GM18502 (cell line): ENCODE data around the gene SNRK.

ENCODE experiments used
- ATAC-seq: cut with Tn5 transposase; IDR thresholded peaks from one replicate; pipeline ENCODE4 v1.9.1; 2021; ENCODE audit warnings: mild to moderate bottlenecking; ENCODE audit not compliant: unreplicated experiment, poor library complexity

The SNRK gene

DNA sequence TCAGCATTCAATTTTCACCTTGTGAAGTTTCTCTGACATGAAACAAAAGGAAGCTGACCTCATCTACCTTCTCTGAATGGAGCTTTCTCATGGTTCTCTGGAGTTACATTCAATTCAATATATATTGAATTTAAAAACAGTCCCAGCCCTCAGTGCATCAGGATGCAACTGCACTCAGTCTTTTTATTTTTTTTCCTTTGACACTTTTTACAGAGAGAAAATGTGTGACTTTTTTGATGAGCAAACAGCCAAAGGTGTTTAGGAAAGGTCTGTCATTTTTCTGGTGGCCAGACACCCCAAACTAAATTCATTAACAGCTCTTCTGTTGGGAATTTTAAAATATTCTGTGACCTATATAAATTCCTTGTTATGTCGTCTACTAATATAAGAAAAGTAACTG lies 19.3 kb upstream of the SNRK start:
- ATAC-seq: no peak

DNA sequence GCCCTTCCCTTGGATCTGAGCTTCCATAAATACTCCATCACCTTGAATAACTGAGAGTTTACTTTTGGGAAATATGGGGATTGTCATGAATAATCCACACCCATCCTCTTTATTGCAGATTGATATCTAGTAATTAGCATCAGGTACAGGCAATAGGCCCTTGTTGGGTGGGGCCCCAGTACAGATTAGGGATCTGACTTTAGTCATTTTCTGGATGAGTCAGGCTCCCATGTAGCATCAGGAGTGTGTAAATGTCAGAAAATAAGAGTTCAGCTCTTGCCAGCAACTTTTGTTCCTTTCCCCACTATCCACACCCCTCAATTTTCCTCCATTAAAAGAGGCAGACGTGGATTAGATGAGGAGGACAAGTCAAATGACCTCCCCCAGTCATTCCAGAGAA lies 17.7 kb upstream of the SNRK start:
- no peak for ATAC-seq

DNA sequence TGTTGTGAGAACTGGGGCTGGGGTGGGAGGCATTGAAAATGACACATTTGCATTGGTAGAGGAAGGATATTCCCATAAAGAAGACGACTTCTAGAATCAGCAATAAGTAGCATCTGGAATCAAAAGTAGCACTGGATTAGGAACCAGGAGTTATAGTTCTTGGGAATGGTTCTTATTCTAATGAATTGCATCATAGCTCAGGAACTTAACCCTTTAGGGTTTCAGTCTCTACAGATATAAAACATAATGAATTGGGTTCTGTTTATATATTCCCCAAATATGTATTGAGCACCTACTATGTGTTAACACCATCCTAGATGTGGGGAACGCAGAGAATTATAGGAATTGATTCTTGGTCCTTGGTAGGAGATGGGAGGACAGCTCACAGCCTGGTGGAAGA lies 16.3 kb upstream of the SNRK start:
- no peak for ATAC-seq

DNA sequence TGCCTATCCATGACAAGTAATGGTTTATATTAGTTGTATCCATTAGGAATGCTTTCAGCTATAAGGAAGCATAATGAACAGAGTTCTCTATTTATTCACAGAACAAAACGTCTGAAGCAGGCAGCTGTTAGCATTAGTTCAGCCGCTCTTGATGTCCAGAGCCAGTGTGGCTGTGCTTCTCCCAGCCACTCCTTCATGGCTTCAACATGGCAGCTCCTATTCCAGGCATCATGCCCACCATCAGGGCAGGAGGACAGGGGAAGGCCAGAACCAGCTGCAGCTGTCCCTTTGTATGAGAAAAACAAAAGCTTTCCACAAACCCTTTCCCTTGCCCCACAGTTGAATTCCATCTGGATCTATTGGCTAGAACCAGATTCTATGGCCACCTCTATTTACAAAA lies 12.9 kb upstream of the SNRK start:
- ATAC-seq: no peak

DNA sequence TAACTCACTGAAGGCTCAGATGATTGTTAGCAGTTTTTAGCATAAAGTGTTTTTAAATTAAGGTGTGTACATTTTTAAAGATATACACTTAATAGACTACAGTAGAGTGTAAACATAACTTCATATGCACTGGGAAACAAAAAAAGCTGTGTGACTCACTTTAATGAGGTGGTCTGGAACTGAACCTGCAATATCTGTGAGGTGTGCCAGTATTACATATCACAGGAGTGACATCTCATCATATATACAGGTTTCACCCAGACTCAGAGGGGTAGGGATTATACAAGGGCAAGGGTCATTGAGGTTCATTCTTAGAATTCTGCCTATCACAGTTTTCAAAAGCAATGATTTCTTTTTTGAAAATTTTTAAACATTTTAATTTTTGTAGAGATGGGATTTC lies 7.3 kb upstream of the SNRK start:
- ATAC-seq: no peak

DNA sequence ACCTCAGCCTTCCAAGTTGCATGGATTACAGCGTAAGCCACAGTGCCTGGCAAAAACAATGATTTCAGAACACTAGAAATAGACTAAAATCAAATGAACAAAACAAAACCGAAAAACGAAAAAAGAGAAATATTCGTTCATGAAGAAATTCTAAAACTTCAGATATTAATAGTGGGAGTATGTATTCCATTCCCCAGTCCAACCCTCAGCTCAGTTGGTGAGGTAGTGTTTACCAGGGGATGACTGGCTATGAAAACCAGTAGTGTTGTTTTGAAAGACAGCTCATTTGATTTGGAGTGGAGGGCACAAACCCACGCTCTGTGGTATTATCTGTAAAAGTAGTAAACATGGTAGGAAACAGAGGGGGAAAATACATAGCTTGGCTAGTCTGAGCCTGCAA lies 6.8 kb upstream of the SNRK start:
- no peak for ATAC-seq

DNA sequence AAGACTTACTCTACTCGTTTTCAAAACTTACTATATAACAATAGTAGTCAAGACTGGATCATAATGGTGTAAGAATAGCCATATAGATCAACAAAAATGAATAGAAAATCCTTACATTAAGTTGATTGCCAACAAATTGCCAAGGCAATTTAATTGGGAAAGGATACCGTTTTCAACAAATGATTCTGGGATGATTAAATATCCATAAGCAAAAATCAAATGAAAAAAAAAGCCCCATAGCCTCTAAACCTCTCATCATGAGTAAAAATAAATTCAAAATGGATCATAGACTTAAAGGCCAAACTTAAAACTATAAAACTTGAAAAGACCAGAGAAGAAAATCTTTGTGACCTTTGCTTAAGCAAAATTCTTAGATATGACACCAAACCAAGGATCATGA lies 5.3 kb upstream of the SNRK start:
- ATAC-seq: no peak

DNA sequence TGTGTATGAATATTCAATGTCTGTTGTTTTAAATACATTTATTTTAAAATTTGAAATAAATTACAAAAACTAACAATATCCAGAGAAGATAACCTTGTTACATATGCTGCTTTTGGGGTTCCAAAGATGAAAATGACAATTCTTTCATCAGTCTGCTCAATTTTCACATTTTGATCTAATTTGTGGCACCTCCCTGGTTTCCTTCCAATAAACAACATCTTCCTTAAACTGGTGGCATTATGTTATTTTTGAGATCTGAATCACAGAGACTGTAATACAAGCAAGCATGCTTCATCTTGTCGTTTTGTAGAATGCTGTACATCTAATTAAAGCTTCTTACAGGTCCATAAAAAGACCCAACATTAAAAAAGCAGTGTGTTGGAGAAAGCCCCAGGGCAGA lies 2.2 kb upstream of the SNRK start:
- ATAC-seq: no peak

DNA sequence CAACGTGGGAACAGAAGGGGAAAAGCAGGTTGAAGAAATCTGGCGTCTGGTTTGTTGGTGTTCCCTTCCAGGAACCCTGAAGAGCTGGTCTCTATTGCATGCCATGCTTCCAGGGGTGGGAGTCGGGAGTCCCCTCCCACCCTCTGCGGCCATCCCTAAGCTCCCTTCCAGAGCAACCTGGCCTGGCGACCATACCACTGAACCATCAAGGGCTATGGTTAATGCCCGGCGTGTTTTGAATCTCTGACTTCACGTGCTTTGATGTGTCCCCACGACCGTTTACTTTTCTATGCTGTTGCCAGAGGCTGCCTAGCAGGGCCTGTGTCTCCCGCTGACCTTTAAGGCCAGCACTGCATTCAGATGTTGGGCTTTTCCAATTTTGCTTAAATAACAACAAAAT lies 696 bp upstream of the SNRK start:
- ATAC-seq: no peak

DNA sequence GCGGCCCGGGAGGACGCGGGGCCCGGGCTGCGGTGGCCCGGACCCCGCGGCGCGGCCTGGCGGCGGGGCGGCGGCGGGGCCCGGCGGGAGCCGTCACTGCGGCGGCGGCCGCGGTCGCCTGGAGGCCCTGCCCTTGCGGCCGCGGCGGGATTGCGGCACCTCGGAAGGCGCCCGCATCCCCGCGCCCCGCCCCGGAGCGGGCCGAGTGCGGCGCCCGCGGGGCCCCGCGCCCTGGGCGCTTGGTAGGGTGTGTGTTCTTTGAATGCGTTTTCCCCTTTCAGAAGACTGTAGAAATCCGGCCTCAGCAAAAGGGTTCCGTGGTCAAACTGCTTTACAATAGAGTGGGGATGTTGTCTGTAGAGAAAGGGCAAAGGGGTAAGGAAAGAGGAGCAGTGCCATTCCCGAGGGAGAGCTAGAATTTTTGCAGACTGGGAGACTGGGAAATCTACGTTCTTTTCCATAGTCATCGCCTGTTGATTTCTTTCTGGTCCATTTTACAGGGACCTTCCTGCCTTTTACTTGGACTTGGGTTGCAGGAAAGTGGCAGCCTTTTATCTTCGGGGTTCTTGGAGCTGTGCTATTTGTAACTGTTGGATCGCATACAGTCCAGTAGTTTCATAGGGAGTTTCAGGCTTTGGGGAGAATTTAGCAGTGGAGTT lies 630 bp downstream of the SNRK start:
- ATAC-seq: peak; percentile 31

DNA sequence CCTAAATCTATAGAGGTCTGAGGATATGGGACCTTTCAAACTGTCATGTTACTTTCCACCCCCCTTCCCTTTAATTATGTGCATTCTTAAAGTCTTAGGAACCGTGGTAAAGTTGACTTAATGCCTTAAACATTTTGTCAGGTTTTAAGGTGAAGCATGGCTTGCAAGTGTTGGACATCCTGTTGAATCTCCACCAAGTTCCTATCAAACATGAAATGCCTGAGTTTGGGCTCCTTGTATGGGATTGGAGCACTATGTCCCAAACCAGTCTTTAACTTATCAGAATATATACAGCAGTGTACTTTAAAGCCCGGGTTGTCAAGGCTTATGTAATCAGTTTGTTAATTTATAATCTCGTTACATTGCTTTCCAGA lies 1.1 kb downstream of the SNRK start:
- no peak for ATAC-seq

DNA sequence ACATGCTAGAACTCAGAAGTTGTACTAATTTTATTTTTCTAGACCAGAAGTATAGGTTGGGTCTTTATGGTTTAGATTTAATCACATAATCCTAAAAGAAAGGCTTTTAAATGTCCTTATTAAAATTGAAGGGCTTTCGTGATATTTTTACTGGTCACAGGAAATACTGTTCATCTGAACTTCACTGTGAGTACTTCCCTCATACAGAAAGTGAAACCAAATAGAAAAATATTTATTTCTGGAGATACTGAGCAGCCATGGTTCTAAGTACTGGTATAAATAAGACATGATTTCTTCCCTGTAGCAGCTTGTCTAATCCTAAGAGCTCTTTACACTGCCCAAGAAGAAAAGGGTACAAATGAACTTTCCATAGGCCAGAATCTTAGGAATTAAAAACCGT lies 2.0 kb downstream of the SNRK start:
- ATAC-seq: peak; percentile 37

DNA sequence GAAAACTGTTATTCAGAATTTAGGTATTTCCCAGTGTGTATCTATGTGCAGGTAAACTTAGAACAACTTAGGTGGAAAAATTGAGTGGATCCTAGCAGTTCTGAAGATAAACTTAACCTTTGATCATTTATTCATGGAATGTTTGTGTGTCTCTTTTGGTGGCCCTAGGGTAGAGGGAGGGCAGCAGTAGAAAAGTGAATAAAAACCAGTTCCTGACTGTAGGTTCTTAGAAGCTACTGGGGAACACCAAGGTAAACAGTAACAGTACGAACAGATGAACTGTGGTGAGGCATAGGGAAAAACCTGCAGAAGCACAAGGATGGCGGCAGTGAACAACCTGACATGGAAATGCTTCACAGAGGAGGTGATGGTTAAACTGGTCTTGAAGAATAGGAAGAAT lies 2.5 kb downstream of the SNRK start:
- no peak for ATAC-seq

DNA sequence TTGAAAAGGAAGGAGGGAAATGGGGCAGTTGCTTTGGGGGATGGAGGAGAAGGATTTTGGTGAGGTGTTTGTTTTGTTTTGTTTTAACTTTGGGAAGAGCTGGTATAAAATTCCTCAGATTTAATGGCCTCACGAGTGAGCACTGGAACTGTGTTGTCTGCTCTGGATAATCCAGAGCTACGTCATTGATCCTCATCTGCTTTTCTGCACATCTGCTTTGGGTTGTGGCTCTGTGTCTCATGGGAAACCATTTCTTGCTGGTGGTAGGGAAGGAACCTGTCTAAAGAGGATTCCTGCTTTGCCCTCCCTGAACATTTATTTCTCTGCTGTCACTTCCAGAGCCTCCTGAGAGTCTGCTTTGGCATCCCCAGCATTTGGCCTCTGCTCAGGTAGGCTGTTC lies 3.1 kb downstream of the SNRK start:
- no peak for ATAC-seq

DNA sequence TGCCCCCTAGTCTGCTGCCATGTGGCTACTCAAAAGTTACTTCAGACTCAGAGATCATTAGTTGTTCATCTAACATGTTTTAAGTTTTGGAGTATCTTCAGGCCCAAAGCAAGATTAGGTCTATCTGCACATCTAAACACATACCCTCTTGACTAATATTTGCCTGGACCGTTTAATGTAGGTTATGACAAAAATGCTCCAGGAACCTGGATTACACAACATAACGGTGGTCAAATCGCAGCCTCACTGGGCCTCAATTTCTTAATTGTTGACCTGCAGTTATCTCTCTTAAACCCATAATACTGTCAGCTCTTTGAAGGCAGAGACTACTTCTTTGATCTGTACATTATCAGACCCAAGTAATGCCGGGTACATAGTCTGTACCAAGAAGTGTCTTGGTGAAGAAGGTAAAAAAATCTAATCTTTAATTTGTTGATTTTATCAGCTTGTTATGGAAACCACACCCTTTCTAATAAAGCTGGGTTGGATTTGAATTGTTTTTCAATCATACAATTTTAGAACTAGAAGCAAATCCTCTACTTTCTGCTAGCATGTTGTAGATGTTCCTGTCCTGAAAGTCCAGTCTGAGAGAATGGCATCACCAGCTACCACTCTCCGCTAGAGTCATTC lies 3.6 kb downstream of the SNRK start:
- no peak for ATAC-seq

DNA sequence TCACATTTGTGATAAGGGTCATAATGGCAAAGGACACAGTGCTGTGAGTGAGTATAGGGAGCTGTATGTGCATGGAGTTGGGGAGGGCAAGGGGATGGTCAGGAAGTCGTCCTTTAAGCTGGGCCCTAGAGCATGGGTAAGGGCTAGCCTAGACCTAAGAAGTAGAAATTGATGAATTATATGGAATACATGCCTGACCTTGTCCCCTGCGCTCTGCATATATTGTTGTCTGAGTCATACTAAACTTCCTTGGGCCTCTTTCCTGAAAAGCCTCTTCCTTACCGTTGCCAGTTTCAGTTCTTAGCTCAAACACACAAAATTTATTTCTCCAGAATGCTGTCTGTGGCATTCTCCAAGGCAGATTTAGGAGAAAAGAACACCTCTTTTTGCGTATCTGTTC lies 4.6 kb downstream of the SNRK start:
- ATAC-seq: no peak

DNA sequence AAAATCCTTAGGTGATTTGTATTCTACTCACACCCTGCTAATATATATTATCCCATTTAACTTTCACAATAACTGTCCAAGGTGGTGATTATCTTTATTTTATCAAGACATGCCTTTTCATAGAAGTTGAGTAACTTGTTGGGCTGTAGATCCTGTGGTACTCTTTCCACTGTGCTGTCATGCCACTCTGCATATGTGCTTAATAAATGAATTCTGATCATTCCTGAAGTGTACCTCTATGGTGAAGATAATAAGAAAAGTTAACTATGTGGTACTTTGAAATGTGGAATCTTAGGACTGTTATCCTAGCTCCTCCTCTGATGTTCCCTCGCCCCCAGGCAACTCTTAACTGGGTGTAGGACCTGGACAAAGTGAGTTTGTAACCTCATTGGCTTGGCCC lies 5.2 kb downstream of the SNRK start:
- ATAC-seq: no peak

DNA sequence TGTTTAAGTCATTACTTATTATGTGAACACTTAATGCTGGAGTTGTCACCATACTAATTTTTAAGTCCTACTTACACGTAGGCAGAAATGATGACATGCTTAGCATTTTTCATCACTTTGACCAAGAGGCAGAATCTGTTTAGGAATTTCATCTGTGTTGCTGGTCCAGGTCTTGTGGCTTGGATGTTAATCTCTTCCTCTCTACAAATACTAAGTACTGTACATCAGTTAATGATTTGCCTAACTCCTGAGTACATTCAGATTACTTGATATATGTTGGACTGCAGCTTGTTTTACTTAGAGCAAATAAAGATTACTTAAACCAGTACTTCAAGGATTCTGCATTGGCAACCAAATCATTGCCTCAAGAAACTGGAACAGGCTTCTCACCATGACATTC lies 8.6 kb downstream of the SNRK start:
- ATAC-seq: no peak

DNA sequence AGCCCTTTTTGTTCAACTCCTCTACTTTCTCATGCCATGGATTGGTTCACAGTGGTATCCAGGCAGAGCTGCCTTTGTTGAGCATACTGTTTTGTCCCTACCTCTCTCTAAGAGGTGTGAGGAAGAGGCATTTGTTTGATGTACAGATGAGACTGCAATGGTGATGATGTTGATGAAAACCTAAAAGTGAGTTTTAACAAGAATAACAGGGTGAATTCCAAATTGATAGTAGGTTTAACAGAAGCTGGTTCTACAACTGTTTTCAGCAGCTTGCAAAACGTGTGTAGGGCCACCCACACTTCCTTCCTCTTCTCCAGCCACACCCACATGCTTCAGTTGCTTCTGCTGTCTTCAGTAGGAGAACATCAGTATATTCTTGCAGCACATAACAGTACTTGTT lies 10.2 kb downstream of the SNRK start:
- ATAC-seq: peak; percentile 86

DNA sequence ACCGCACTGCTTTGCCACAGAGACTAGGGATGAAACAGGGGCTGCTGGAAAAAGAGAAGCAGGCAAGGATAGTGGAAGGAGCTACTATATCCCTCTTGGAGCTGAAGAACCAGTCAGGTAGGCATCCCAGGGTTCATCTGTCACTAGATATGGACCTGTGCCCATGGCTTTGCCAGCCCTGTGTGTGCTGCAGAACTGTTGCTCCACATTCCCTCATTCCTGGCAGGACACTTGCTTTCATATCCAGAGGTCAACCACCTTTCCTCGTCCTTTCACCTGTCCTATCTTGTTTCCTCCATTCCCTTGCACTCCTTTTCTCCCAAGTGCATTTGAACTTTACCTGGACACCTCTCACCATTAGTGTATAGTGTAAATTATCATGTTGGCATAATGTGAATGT lies 12.0 kb downstream of the SNRK start:
- ATAC-seq: no peak

DNA sequence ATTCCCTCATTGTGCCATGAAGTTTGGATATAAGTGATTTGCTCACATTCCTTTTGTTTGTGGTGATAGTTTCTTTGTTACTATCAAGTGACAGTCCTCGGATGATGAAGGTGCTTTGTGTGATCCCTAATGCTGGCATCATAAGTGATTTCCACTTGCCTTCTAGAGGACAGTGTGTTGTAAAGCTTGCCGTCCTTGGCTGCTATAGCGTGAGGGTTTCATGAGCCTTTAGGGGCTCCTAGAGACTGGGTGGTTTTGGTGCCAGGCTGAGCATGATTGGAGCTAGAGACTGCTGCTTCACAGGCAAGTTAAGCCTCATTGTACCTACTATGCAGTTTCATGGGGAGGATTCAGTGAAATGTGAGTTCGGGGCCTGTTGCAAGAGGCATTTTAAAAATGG lies 12.4 kb downstream of the SNRK start:
- no peak for ATAC-seq

DNA sequence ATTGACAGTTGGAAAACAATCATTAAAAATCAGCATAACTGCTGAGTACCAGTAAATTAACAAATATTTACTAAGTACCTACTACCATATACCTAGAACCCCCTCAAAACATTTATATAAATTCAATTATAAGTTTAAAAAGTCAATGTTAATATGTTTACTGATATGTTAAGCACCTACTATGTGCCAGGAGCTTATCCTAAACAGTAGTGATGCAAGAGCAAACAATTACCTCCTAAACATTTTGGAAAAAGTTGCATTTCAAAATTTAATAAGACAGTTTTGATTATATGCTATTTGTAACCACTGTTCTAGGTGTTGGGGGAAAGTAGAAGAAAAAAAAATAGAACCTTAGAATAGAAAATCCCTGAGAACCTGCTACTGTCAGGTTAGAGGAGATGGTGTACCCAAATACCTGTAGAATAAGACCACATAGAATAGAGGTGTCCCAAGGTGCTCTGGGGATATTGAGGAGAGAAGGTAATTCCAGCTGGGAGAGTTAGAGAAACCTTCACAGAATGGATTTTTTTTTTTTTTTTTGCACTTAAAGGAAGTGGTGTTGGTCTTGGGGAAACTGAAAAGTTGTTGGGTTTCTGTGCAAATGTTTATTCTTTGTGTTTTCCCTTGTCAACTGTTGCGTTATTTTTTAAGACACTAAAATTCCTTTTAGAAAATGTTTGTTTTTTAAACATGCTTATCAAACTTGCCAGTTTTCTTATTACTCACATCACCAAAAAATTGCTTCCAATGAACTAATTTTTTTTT lies 16.0 kb downstream of the SNRK start:
- ATAC-seq: no peak
